Activated CD4-positive, alpha-beta T cell treated with anti-CD3 and anti-CD28 coated beads, Interleukin-2, amount 50 U/mL, for 4 hours (primary cell): ENCODE results near the gene SLC47A1.
"Not testable (repeated sequence)": the region's sequence is repeated elsewhere in the genome, so short reads cannot be mapped to it uniquely, and the experiment has no call there.

Experiments
- DNase-seq, 2 experiments: peaks; one replicate each; pipeline ENCODE4 v3.0.0-alpha.2; 2020

The SLC47A1 gene

GRCh38 chr17:19555746-19556145, 22.1 kb downstream of the SLC47A1 start:
- no peak for DNase-seq

DNA sequence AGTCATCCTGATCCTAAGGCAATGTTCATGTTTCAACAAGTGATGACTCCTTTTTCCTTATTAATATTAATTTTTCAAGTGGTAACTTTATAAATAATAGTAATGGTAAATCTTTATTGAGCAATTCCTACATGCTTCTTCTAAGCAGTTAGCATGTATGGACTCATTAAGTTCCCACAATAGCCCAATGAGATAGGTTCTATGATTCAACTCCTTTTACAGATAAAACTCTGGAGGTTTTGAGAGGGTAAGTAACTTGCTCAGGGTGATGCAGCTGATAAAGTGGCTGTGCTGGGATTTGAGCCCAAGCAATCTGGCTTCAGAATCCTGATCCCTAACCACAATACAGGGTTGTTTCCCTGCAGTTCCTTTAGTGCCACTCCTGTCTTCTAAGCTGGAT, 25.3 kb downstream of the SLC47A1 start:
- no peak for DNase-seq

- no peak for DNase-seq
Measured at GRCh38 chr17:19561697-19562318, 28.2 kb downstream of the SLC47A1 start.

DNA sequence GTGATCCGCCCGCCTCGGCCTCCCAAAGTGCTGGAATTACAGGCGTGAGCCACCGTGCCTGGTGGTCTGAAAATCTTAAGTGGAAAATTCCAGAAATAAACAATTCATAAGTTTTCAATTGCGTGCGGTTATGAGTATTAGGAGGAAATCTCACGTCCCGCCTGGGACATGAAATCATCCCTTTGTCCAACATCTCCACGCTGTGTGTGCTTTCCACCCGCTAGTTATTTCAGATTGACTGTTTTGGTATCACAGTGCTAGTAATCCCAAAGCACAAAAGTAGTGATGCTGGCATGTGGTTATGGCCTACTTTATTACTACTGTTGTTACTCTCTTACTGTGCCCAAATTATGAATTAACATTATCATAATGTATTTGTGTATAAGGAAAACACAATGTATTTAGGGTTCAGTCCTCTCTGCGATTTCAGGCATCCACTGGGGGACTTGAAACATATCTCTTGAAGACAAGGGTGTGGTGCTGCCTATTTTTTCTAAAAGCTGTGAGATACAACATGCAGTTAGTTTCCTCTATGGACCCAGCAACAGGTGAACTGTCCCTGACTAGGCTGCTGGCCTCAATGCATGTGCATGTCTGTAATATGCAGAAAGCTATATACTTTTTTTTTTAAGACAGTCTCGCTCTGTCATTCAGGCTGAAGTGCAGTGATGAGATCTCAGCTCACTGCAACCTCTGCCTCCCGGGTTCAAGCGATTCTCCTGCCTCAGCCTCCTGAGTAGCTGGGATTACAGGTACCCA, 32.3 kb downstream of the SLC47A1 start:
- DNase-seq: no peak

DNA sequence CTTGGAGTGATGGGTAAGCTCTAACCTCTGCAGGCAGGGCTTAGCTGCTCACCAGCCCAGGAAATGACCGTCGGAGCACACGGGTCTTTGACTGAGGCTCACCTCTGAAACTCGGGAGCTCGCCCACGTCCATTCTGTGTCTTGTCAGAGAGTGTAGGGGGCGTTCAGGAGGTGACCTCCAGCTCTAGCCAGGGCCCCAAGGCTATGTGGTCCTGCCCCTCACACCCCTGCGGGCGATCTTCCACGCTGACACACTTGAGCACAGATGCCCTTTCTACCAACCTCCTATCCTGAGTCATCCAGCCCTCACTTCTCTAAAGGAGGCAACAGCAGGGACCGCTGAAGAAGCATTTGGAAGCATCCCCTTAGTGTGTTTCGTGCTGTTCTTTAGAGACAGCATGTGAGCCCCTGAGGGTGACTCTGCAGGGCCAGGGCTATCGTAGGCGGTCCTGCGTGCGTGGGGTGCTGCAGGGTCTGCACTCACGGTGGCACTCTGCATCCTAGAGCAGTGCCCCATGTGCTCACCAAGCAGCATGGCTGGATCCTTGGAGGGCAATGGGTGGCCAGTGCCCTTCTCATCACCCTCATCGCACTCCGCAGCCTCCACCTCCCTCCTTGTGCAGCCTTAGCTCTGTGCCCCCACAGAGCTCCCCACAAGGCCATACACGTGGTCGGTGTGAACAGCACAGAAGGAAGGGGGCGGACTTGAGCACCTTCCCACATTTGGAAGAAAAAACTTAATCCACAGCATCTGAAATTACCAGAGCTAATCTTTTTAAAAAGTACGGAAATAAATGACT, 33.8 kb downstream of the SLC47A1 start:
- no peak for DNase-seq

GRCh38 chr17:19568016-19568350, 34.3 kb downstream of the SLC47A1 start:
- no peak for DNase-seq

DNA sequence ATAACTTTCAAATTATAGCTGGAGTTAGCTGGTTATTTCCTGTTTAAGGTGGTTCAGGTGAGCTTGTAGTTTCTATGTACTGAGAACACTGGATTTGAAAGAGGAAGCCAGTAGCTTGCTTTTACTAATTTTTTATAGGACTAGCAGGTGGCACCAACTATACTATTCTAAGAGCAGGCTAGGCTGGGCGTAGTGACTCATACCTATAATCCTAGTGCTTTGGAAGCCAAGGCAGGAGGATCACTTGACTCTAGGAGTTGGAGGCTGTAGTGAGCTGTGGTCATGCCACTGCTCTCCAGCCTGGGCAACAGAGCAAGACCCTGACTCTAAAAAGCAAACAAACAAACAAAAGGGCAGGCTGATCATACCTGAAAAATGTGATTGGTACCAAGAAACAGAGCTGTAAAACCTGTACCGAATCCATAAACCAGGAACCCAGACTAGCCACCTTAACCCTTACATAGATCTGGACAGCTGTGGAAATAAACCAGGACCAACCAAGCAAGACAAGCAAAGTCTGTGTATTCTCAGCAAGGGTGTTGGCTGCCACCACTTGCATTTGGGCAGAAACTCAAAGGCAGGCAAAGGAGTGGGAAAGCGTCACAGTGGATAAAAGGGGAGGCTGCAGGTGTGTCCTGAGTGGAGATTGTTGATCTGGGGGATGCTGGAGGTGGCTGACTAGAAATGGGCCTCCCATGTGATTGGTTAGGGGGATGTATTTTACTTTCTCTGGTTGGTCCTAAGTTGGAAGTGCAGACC, 36.3 kb downstream of the SLC47A1 start:
- DNase-seq: no peak

GRCh38 chr17:19570544-19571062, 36.9 kb downstream of the SLC47A1 start:
- DNase-seq: no peak

DNA sequence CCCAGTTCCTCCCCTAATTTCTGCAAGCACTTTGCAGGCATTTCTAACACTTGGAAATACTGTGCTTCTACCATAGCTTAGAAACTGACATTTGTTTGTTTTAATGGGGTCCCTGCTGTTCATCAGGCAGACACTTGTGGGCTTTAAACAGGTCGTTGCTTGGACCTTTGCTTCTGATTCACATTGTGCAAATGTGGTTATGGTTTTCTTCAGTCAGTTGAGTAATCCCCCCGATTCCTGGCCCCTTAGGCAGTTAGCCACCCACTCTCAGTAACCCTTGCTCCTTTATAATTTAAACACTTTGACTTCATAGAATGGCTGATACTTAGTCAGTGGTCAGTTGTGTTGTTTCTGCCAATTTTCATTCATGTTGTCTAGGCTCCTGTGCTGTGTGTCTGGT, 39.4 kb downstream of the SLC47A1 start:
- no peak for DNase-seq

DNA sequence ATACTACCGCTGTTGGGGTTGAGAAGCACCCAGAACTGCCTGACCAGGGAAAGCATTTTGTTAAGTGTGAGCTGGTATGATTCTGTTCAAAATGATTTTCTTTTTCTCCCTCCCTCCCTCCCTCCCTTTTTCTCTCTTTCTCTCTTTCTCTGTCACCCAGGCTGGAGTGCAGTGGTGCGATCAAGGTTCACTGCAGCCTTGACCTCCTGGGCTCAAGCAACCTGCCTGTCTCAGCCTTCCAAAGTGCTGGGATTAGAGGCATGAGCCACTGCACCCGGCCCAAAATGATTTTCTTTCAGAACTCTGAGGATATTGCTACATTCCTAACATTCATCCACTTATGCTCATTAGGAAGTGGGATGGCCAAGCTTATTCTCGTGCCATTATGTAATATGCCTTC, 41.3 kb downstream of the SLC47A1 start:
- no peak for DNase-seq

GRCh38 chr17:19578545-19578944, 44.9 kb downstream of the SLC47A1 start:
- no peak for DNase-seq

- no peak for DNase-seq
Measured at GRCh38 chr17:19579192-19579761, 45.6 kb downstream of the SLC47A1 start.

DNA sequence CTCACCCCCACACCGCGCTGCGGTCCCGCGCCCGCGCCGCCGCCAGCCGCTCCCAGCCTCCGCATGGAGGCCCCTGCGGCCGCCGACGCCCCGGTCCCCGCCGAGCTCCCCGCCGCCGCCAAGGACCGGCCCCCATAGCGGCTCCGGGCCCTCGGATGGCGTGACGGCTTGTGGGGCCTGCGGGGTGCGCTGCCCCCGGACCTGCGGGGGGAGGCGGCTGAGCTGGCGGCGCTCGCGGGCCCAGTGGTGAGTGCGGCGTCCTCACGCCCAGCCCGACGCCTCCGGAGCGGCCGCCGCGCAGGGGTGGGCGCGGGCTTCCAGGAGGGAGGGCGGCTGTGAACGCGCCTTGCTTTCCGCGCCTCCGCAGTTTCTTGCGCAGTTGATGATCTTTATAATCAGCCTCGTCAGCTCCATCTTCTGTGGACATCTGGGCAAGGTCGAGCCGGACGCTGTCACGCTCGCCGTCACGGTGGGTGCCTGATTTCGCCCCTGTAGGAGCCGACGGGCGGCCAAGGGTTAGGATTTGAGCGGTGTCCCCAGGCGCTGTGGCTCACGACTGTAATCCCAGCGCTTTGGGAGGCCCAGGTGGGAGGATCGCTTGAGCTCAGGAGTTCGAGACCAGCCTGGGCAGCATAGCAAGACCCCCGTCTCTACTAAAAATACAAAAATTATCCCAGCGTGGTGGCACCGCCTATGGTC, 46.4 kb downstream of the SLC47A1 start:
- no peak for DNase-seq

GRCh38 chr17:19580566-19580920, 46.9 kb downstream of the SLC47A1 start:
- DNase-seq: not testable (repeated sequence)

- DNase-seq: not testable (repeated sequence)
Measured at GRCh38 chr17:19582152-19582551, 48.5 kb downstream of the SLC47A1 start.

DNA sequence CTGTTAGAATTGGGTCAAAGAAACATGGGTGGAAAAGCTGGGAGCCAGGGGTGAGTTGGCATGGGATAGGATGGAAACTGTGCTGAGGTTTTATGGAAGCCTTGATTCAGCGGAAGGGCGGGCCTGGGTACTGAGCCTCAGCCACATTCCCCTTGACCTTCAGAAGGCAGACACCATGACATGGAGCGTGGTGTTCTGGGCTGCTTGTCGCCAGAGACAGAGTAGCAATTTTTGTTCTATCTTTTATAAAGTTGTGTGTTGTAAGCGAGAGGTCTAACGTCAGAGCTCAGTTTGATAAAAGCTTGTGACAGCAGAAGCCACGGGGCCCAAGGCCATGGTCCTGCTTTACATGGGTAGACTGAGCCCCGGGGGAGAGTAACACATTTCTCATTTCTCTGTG, 50.2 kb downstream of the SLC47A1 start:
- no peak for DNase-seq

GRCh38 chr17:19590451-19590850, 56.8 kb downstream of the SLC47A1 start:
- no peak for DNase-seq

DNA sequence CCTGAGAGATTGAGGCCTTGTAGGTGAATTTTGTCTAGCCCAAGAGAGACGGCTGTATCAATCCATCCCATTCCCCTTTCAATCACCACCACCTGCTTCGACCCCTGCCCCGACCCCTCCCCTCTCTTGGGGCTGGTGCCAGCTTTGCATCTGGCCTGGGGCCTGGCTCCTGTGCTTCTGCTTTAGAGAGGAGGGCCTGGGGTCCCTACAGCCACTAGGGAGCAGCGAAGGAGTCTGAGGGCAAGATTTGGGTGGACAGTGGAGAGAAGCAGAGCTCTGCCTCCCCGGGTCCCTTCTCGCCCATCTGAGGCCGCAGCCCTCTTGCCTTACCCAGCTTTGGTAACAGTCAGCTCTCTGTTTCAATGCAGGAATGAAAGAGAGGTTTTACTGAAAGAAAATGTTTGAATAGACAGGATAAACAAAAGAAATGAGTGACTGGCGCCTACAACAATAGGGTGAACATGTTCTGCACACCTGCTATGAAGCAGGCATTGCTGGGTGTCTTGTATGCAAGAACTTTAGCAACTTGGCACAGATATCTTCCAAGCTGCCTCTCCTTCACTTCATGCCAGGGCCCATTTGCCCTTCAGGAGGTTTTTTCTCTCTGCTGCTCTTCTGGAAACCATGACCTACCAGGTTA, 57.4 kb downstream of the SLC47A1 start:
- no peak for DNase-seq

DNA sequence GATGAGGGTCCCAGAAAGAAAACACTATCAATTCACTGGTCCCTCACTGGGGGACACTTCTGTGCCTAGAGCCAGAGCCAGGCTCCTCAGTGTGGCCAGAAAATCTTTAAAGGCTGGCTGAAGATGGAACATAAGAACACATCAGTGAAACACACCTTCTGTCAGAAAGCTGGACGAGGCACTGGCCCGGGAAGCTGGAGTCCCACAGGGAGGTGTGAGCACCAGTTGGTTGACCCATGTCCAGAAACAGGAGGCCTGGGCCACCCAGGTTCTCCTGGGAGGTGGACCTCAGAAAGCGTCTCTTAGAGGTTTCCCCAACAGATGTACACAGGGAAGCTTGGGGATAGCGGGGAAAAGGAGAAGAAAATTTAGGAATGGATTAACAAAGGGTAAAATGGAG, 58.7 kb downstream of the SLC47A1 start:
- no peak for DNase-seq

DNA sequence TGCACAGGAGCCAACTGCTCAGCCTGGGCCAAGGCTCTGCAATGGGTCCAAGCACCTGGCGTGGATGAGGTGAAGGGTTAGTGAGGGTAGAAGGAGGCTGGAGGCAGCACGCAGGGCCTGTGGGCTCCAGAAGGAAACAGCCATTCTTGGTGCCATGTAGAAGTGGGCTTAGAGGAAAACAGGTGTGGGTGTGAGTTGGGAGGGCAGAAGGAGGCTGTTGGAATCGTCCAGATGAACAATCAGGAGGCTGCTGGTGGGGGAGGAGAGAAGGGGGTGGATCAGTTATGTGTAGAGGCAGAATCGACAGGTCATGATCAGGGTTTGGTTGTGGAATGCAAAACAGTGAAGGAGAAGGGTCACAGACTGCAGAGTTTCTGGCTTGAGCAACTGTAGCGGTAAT, 63.2 kb downstream of the SLC47A1 start:
- no peak for DNase-seq

DNA sequence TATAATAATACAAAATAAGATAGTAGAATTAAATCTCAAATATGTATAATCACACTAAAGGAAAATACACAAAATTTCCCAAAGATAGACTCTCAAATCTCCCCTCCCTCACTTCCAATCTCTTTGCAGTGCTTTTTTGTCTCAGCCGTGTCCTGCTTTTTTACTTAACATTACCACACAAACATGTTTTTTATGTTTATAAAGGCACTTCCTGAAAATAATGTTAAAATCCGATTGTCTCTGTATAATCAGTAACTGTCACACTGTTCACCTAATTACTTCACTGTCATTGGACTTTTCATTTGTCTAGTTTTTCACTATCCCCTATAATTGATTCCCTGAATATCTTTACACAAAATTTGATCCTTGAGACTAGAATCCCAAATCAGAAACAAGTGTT, 76.7 kb downstream of the SLC47A1 start:
- DNase-seq: no peak

DNA sequence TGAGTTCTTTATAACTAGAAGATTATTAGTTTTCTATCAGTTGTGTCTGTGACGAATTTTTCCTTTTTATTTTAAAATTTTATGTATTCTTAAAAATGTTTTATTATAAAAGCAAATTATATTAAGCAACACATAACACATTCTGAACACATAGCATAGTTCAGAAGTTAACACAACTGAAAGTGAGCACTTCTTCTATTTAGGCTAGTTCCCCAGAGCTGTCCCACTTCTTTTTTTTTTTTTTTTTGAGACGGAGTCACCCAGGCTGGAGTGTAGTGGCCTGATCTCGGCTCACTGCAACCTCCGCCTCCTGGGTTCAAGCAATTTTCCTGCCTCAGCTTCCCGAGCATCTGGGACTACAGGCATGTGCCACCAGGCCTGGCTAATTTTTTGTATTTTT, 77.2 kb downstream of the SLC47A1 start:
- DNase-seq: no peak
